GM21526 (cell line): ENCODE results near the gene RIN2.
"Not testable (repeated sequence)": the region's sequence is repeated elsewhere in the genome, so short reads cannot be mapped to it uniquely, and the experiment has no call there.

ENCODE experiments used
- ATAC-seq: cut with Tn5 transposase; IDR thresholded peaks from one replicate; pipeline ENCODE4 v1.9.1; 2021; ENCODE audit warnings: moderate library complexity; ENCODE audit not compliant: unreplicated experiment, low FRiP score

RIN2 gene

DNA sequence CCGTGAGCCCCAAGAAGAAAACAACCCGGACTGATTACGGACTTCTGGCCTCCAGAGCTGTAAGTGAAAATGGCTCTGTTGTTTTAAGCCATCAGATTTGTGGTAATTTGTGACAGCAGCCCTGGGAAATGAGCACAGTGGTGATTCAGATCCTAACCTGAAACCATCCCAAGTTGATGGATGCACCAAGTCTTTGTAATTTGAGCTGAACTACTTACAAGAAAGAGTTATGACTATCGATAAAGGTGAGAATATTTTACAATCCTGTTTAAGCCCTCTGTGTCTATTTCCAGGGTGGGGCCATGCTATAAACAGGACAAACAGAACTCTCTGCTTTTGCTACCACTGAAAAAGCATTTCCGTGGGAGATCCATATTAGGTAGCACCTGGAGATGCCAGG is 19.1 kb upstream of the RIN2 start:
- no peak for ATAC-seq

DNA sequence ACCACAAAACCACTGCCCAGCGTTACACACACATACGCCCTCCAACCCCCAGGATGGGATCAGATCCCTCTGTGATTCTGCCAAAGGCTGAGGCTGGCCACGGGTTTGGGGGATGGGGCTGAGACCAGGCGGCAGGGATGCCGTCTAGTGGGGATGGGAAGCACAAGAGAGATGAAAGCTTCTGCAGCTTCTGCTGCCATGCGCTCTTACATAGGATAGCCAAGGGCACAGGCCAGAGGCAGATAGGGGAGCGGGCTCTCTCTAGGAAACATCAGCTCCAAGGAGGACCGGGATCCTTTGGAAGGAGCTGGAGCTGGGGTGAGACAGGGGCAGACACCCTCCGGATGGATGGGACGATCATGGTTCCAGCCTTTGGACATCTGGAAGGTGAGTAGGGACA is 18.7 kb upstream of the RIN2 start:
- no peak for ATAC-seq

DNA sequence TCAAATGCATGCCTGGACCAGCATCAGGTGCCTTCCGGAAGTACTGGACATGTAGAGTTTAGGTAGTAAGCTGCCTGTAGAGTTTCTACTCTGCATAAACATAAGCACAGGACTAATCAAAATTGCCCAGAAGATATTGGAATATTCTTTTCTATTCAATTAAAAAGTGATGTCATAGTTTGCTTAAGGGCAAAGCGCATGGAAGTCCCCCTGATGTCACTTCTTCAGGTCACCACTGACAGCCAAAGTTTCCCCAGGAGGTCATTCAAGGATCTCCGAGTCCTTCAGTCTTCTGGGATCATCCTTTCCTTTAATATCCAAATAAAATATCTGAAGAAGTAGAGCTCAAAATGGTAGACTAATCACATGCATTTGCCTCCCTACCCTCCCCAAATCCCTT is 17.5 kb upstream of the RIN2 start:
- ATAC-seq, result no peak

DNA sequence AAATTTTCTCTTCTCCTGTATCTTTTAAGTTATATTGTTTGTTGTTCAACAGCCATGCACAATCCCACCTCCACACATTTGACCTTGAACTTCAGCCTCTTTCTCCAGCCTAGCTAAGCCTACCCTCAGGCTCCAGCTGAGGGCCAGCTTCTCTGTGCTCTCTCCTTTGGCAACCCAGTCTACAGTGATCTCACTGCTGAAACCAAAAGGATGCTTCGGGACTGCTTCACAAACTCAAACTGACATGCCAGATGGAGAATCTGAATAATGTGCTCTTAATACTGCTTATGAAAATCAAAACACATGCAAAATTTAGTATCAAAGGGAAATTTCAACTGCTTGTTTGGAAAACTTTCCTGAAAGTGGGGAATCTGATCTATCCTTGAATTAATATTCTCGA is 16.1 kb upstream of the RIN2 start:
- no peak for ATAC-seq

DNA sequence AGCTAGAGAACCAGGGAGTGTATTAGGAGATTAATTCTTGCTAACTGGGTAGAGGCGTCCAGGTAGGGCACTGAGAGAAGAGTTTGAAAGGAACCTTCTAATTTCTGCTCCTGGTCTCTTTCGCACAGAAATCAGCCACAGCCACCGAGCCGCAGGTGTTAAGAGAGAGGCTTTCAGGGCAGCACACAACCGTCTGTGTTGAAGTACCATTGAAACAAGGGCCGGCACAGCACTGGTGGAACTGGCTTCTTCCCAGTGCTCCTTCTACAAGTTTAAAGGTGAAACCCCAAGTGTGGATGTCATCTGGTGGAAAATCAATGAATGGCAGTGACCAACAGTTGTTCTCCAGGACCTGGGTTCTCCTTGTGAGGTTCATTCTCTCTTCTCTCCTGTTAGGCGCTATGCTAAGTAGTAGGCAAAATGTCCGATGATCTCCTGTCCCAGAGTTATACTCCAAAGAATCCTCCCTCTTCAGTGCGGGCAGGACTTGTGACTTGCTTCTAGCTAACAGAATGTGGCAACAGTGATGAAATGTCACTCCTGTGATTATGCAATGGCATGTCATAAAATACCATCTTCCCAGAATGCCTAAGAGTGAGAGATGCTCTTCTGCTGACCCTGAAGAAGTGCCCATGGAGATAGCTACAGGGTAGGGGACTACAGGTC is 15.0 kb upstream of the RIN2 start:
- no peak for ATAC-seq

DNA sequence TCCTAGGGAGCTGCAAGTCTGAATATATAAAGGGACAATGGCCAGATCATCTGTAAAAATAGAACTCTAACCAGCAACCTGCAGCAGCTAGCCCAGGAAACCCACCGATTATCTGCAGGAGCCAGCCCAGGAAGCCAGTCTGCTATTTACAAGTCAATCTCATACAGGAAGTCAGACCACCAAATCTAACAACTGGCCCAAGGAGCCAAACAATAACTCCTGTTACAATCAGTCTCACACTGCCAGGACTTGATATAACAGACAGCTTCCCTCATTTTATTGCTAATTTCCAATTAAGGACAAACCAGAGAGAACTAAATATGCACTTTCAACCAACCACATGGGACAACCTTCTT is 14.4 kb upstream of the RIN2 start:
- ATAC-seq, result no peak

DNA sequence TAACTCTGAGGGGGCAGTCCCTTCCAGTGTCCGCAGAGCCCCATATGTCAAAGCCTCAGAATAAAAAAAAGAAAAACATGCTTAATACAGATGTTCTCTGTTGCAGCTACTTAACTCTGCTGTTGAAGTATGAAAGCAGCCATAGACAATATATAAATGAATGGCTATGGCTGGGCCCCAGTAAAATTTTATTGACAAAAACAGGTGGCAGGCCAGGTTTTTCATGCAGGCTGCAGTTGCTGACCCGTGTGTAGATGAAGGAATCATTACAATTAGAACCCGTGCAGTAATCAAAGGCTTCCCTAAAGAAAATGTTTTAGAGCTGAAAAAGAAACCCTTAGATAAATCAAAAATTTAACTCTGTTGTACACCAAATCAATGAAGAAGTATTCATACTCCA is 13.0 kb upstream of the RIN2 start:
- no peak for ATAC-seq

DNA sequence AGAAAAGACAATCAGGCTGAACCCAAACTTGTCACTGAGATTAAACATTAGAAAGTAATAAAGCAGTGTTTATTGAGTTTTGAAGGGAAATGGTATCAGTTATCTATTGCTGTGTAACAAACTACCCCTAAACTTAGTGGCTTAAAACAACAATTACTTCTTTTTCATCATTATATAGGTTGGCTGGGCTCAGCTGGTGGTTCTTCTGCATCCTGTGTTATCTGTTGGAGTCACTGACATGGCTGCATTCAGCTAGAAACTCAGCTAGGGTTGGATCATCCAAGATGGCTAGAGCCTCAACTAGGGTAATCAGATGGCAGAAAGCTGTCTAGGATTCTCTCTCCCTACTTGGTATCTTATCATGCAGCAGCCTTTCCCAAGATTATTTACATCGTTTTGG is 12.5 kb upstream of the RIN2 start:
- no peak for ATAC-seq

DNA sequence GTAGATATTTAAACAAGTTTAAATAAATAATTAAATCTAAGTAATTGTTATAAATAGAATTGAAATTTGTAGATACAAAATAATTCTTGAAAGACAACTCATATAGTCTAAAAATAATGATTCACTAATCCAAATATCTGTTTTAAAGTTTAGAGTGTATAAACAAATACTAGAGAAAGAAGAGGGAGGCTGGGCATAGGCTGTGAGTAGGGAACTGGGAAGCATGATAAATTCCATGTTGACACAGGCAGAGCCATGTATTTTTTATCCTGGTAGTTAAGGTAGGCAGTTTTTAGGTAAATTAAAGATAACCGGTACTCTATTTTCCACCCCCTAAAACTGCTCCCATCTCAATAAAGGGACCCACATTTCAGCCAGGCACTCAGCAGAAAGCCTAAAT is 11.7 kb upstream of the RIN2 start:
- ATAC-seq, result no peak

DNA sequence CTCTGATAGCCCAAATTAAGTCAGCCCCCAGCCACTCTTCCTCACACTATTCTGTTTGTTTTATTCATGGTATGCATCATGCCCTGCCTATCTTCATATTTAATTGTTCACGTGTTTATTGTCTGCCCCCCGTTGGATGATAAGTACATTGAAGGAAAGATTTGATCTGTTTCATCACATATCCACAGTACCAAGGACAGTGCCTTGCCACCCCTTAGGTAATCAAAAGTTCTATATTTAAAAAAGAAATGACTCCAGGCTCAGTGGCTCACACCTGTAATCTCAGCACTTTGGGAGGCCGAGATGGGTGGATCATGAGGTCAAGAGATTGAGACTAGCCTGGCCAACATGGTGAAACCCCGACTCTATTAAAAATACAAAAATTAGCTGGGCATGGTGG is 10.2 kb upstream of the RIN2 start:
- no peak for ATAC-seq

DNA sequence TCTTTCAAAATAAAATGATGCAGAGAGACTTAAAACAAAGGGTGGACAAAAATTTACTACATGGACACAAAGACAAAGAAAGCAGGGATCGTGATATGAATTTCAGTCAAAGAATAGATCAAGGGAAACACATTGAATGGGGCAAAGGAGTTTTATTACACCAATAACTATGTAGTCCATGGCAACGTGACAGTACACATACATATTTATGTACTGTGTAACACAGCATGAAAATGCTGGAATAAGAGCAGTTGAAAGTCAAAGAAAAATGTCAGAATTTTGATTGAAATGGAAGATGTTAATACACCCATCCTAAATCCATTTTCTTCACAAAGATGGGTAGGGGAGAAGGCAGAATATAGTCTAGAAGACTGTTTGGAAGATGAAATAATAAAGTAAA is 9.4 kb upstream of the RIN2 start:
- no peak for ATAC-seq

DNA sequence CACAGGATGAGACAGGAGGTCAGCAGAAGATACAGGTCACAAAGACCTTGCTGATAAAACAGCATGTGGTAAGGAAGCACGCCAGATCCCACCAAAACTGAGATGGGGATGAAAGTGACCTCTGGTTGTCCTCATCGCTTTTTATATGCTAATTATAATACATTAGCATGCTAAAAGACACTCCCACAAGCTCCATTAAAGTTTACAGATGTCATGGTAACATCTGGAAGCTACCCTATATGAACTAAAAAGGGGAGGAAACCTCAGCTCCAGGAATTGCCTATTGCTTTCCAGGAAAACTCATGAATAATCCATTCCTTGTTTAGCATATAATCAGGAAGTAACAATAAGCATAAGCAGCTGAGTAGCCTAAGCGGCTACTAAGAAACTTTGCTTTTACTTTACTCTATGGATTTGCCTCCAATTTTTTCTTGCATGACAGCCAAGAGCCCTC is 8.4 kb upstream of the RIN2 start:
- ATAC-seq, result no peak

DNA sequence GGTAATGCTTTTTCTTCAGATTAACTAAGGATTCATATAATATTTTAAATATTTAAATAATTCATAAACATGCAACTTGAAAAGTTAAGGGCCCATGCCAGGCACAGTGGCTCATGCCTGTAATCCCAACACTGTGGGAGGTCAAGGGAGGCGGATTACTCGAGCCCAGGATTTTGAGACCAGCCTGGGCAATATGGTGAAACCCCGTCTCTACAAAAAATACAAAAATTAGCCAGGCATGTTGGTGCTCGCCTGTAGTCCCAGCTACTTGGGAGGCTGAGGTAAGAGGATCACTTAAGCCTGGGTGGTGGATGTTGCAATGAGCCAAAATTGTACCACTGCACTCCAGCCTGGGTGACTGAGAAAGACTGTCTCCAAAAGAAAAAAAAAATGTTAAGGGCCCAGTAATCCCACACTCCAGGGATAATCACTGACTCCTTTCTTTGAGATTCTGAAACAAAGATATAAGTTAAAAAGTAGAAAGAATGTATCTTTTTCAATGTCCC is 7.9 kb upstream of the RIN2 start:
- ATAC-seq, result no peak

DNA sequence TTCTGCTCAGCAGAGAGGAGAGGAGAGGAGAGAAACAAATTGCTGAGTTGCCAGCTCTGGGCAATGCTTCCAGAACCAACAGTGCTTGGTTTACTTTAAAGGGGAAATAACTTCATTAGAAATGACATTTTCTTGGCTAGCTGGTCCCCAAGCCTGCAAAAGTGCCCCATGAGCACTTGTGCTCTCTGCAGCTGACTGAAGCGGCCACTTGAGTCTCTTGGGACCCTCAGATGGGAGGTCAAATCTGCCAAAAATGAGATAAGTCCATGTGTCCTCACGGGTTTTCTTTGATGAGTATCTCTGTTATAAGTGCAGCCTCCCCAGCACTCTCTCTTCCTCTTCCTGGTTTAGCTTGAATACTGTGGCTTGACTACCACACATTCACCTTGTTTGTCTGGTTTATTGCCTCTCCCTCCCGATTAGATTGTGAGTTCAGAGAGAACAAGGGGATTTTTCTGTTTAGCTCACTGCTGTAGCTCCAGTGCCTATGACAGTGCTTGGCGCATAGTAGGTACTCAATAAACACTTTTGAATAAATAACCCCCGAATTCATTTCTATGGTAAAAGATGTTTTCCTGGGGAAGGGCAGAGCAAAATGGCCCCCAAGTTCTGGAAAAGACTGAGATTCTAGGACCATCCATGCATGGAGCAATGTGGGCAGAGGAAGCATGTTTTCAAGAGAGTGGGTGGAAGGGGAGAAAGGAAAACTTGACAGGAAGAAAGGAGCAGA is 7.0 kb upstream of the RIN2 start:
- no peak for ATAC-seq

DNA sequence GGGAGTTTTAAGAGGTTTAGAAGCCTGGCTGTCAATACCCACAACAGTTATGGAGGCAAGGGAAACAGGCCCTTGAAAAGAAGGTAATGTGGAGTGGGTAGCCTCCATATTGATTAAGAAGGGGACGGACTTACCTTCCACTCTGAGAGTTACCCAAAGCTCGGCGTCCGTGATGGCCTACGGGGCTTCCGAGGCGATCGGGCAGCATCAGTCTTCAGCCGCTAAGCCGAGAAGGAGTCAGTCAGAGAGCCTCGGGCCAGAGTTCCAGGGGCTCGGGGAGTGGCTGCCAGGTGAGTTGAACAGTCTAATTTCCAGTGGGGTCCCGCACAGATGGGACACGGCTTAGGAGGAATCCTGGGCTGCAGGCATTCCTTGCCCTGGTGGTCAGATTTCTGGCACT is 3.9 kb upstream of the RIN2 start:
- not testable (repeated sequence) for ATAC-seq

DNA sequence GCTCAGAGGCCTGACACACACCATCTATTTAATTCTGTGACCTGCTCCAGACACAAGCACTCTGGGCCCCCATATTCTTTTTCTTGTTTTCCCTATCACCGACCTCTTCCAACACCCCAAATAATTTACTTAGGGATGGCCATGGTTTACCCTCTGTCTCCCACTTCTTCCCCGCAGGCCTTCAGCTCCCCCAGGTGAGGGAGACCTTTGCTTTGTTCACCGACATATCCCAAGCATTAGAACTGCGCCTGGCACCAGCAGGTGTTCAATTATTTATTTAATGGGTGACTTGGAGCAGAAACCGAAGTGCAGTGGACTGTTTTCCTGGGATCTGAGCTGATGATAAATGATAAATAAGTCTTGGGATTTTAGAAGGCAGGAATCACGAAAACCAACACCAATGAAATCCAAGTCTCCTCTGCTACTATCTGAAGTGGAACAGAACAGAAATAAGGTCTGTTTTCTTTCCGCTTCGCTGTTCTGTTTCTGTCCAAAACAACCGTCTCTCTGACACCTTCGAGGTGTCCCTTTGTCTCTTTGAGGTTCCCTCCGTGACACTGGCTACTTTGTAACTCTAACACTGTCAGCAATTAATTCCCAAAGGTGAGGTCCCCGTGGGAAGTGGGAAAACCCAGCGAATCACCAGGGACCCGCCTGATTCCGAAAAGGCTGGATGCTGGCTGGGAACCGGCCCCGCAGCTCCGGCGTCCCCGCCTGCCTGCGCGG is 1.1 kb upstream of the RIN2 start:
- ATAC-seq, result no peak

DNA sequence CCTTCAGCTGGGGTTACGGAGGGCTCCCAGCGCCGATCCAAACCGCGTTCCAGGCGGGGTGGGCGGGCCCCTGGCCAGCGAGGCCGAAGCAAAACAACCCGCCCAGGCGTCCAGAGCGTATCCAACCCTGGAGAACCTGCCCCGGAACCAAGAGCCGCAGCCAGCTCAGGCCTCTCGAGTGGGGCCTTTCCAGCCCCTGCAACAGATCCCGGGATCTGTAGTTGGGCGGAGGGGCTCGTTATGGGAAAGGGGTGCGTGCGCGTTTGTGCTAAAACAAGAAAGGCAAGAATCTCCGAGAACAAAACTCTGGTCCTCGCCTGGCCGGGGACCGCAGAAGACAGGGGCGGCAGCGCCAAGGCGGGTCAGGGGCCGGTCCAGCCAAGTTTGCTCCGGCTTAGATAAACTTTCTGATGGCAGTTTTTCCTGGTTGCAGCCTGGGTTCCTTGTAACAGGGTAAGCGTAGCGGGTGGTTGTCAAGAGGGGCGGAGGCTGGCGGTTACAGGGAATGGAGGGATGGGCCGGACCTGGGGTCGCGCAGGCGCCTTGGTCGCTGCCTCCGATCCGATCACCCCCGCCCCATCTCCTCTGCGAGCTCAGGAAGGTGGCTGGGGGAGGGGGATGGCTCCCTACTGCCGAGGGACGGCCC is 448 bp upstream of the RIN2 start:
- ATAC-seq, result no peak

DNA sequence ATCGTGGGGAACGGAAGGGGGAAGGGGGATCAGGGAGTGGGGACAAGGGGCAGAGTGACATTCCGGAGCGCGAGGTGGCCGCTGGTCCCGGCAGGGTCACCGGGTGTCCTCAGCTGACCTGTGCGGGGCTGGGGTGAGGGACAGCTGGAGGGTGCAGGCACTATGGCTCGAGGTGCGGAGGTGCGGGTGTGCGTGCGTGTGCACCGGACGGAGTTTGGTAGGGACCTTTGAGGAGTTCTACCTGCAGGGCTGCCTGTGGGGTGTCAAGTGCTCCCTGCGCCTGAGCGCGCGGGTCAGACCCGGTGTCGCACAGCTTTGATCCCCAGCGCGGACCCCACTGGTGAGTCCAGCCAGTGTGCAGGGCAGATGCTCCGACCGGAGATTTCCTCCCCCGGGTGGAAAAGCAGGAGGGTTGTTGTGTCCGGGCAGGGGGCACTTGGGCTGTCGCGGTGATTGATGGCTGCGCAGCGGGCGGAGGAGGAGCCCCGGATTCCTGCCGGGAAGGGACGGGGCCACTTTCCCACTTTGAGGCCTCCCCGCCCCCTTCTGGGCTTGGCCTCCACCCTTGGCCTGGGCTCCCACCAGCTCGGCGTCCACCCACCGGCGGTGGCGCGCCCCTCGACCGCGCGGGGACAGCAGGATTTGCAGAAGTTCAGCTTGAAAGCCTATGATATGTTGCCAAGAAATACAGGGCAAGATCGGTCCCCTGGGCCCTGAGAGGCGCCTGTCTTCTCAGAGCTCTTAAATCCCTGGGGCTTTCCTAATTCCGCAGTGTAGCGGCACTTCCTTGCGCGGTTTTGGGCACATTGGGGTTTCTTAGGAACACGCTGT is 658 bp downstream of the RIN2 start:
- ATAC-seq, result no peak

DNA sequence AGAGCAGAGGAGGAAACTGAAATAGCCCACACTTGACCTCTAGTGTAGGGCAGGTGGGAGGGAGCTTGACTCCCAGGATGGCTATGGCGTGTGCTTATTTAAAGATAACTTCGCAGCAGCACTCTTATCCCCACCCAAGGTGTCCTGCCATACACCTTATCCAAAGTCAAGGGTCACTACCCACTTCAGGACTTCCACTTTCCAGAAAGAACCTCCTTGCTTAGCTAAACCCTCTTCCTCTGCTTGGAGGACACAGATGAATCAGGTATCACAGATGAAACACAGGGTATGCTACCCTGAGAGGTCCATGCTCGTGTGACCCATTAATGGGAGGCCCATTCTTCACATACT is 2.3 kb downstream of the RIN2 start:
- no peak for ATAC-seq

DNA sequence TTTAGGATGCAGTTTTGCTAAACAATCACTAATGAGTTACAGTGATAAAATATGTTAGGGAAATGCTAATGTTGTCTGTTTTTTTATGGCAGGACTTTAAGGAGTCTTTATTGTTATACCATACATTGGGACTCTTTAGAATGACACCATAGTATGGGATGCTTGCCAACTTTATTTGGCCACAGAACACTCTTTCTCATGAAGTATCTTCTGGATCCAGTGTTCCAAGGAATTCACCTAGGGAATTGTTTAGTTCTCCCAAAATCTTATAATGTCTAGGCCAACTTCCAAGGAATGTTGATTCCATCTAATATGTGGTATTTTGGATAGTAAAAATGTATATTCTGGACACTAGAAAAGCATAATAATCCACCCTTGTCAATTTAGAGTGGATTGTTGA is 3.3 kb downstream of the RIN2 start:
- ATAC-seq, result no peak
